ENCODE results near the gene RCAN1. TPM values are rescaled to one million over a fixed set of nuclear protein-coding genes. Genes with fewer than 3 reads are reported as not detected.

The RCAN1 gene
- total RNA-seq, 1 experiment from 2014 or later: 13.5 TPM

DNA sequence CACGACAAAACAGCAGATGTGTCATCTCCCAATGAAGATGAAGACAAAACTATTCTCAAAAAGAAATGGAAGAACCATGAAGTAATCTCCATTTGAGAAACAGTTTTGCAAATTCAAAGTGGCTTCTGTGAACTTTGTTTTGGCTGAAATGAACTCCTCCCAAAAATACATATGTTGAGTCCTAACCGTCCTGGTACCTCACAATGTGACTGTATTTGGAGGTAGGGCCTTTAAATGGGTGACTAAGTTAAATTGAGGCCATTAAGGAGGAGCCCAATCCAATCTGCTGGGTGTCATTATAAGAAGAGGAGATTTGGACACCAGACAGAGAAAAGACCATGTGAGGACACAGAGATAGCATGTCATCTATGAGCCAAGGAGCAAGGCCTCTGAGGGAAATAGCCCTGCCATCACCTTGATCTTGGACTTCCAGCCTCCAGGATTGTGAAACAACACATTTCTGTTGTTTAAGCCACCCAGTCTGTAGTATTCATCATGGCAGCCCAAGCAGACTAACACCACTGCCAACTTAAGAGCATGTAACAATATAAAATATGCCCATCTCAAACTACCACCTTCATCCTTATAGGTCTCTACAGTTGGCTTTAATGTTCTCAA lies 64.6 kb downstream of the RCAN1 start:
- Histone ChIP-seq H3K9me3 (ENCODE audit: control insufficient read depth, insufficient read depth, low read depth, low read length) (no peaks in the 10 kb centered on the region), H3K27ac (ENCODE audit: low read length) (no peak overlapping the region), H3K4me3 (ENCODE audit: low read depth in 2 of 2, low read length in 2 of 2) (no peak overlapping the region), H3K36me3 (ENCODE audit: control insufficient read depth, insufficient read depth, low read length) (no peaks in the 10 kb centered on the region), H3K27me3 (ENCODE audit: control insufficient read depth, insufficient read depth, low read length) (no peaks in the 10 kb centered on the region), H3K4me1 (ENCODE audit: control insufficient read depth, insufficient read depth, low read length) (peaks cover 4% of the 10 kb centered on the region; the same call in 1 of the 2 replicates)
- in situ Hi-C loops (cut with HindIII; ENCODE audit: low pct_unique_long_range_greater_than_20kb, low sequenced_read_pairs) (no loop called here), intact Hi-C loops (cut with micrococcal nuclease; ENCODE audit: unreplicated experiment) (no loop called here)
- no peak for DNase-seq (ENCODE audit: low read depth, low spot score)
- ATAC-seq: no peak
- BruUV-seq (replicated peaks): no TSS peak
- CTCF ChIA-PET: no interaction called here
- TF ChIP-seq TCF7L2 (IDR thresholded peaks at IDR 0.05; ENCODE audit: low read depth, low read length): no peak
- TF ChIP-seq, protein P1, sequence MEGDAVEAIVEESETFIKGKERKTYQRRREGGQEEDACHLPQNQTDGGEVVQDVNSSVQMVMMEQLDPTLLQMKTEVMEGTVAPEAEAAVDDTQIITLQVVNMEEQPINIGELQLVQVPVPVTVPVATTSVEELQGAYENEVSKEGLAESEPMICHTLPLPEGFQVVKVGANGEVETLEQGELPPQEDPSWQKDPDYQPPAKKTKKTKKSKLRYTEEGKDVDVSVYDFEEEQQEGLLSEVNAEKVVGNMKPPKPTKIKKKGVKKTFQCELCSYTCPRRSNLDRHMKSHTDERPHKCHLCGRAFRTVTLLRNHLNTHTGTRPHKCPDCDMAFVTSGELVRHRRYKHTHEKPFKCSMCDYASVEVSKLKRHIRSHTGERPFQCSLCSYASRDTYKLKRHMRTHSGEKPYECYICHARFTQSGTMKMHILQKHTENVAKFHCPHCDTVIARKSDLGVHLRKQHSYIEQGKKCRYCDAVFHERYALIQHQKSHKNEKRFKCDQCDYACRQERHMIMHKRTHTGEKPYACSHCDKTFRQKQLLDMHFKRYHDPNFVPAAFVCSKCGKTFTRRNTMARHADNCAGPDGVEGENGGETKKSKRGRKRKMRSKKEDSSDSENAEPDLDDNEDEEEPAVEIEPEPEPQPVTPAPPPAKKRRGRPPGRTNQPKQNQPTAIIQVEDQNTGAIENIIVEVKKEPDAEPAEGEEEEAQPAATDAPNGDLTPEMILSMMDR (IDR thresholded peaks at IDR 0.05): no peak
- TF ChIP-seq SIN3A (IDR thresholded peaks at IDR 0.05; ENCODE audit: borderline replicate concordance, insufficient read depth, low read depth, low read length): no peak
- no peak for TF ChIP-seq REST (IDR thresholded peaks at IDR 0.05; ENCODE audit: insufficient read depth in 1 of 2, low read depth in 2 of 2, low read length in 1 of 2)
- no peak for TF ChIP-seq POLR2AphosphoS5 (IDR thresholded peaks at IDR 0.05; ENCODE audit: low read depth, low read length)
- POLR2A ChIA-PET: no interaction called here

DNA sequence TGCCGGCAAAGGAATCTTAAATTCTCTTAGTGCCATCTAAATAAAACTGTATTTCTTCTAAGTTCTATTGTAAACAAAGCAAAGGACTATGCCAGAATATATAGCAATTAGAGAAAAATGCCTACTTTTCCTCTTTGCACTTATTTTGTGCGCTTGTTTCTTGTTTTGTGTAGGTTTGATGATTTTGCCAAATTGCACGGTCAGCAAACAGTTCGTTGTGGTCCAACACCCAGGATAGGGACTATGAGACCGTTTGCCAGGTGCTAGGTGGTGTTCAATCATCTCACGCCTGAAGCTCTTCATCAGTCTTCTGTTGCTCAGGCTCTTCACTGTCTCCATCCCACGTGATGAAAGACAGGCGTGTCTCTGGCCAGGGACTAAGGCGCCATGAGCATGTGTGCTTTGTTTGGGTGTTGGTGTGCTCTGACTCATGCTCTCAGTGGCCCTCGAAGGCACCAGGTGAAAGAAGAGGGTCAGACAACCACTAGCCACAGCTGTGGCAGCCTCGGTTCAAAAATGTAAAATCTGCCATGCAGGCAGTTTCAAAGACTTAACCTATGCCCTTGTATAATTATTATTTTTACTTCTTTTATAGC lies 66.0 kb downstream of the RCAN1 start:
- ChIA-PET POLR2A (no interaction called here), CTCF (no interaction called here)
- H3K27me3 ChIP-seq (ENCODE audit: control insufficient read depth, insufficient read depth, low read length): no peaks in the 10 kb centered on the region
- in situ Hi-C loops (cut with HindIII; ENCODE audit: low pct_unique_long_range_greater_than_20kb, low sequenced_read_pairs): no loop called here
- H3K36me3 ChIP-seq (ENCODE audit: control insufficient read depth, insufficient read depth, low read length): no peaks in the 10 kb centered on the region
- BruUV-seq (replicated peaks): no TSS peak
- ATAC-seq (no peak), DNase-seq (ENCODE audit: low read depth, low spot score) (no peak)
- TF ChIP-seq, protein P1 (IDR thresholded peaks at IDR 0.05): no peak
- no peak for TF ChIP-seq TCF7L2 (IDR thresholded peaks at IDR 0.05; ENCODE audit: low read depth, low read length)
- TF ChIP-seq POLR2AphosphoS5 (IDR thresholded peaks at IDR 0.05; ENCODE audit: low read depth, low read length): no peak
- no peak for TF ChIP-seq REST (IDR thresholded peaks at IDR 0.05; ENCODE audit: insufficient read depth in 1 of 2, low read depth in 2 of 2, low read length in 1 of 2)
- TF ChIP-seq SIN3A (IDR thresholded peaks at IDR 0.05; ENCODE audit: borderline replicate concordance, insufficient read depth, low read depth, low read length): no peak
- peaks cover 9% of the 10 kb centered on the region for H3K4me1 ChIP-seq (ENCODE audit: control insufficient read depth, insufficient read depth, low read length)
- H3K27ac ChIP-seq (ENCODE audit: low read length): no peak overlapping the region
- H3K4me3 ChIP-seq (ENCODE audit: low read depth in 2 of 2, low read length in 2 of 2): no peak overlapping the region
- no peaks in the 10 kb centered on the region for H3K9me3 ChIP-seq (ENCODE audit: control insufficient read depth, insufficient read depth, low read depth, low read length)
- intact Hi-C loops (cut with micrococcal nuclease; ENCODE audit: unreplicated experiment): no loop called here
